MCF 10A (cell line): ENCODE results near the gene GPR135. TPM values are rescaled to one million over a fixed set of nuclear protein-coding genes. Genes with fewer than 3 reads are reported as not detected.

ENCODE experiments used
- BruUV-seq: library from RNA; stranded (reverse); fragments of 400-500 nt; replicated peaks from 2 replicates; lab custom pipeline; 2021; lab: Mats Ljungman, UMichigan
- CTCF ChIA-PET: fragments of 300-600 bp; sonication (Branson Sonifier 250); formaldehyde crosslinking; extraction: SDS; loops from one replicate; lab custom pipeline; 2021; ENCODE audit warnings: antibody characterized with exemption, inconsistent platforms; lab: Yijun Ruan, JAX
- POLR2A ChIA-PET: fragments of 300-600, 350-650 bp; sonication (Branson Sonifier 250); formaldehyde crosslinking; extraction: SDS; loops from one replicate; lab custom pipeline; 2020; ENCODE audit warnings: antibody characterized with exemption, inconsistent platforms; lab: Yijun Ruan, JAX
- DNase-seq: peaks from one replicate; pipeline ENCODE4 v3.0.0-alpha.2; 2018; ENCODE audit not compliant: unreplicated experiment
- H3K27ac Mint-ChIP-seq: one replicate; pipeline ENCODE4 v1.8.0; 2022; ENCODE audit warnings: mild to moderate bottlenecking, low read depth, mixed read lengths; ENCODE audit not compliant: unreplicated experiment
- H3K27me3 Mint-ChIP-seq: one replicate; pipeline ENCODE4 v1.8.0; 2022; ENCODE audit warnings: mixed read lengths; ENCODE audit not compliant: insufficient read depth, unreplicated experiment
- H3K36me3 Mint-ChIP-seq: one replicate; pipeline ENCODE4 v1.8.0; 2022; ENCODE audit warnings: mild to moderate bottlenecking, moderate library complexity, mixed read lengths; ENCODE audit not compliant: insufficient read depth, unreplicated experiment
- H3K4me1 Mint-ChIP-seq: one replicate; pipeline ENCODE4 v1.8.0; 2022; ENCODE audit warnings: mixed read lengths; ENCODE audit not compliant: insufficient read depth, unreplicated experiment
- H3K4me3 Mint-ChIP-seq: one replicate; pipeline ENCODE4 v1.8.0; 2022; ENCODE audit warnings: mild to moderate bottlenecking, moderate library complexity, mixed read lengths; ENCODE audit not compliant: unreplicated experiment
- H3K9me3 Mint-ChIP-seq: one replicate; pipeline ENCODE4 v1.8.0; 2022; ENCODE audit warnings: mixed read lengths; ENCODE audit not compliant: unreplicated experiment
- CTCF ChIP-seq: fragments of 200-600 bp; IDR thresholded peaks from one replicate; pipeline ENCODE4 v1.8.0; 2022; ENCODE audit warnings: antibody characterized with exemption, mild to moderate bottlenecking; ENCODE audit not compliant: unreplicated experiment
- intact Hi-C: fragments of 100-400 bp; cut with micrococcal nuclease; formaldehyde crosslinking; loops from 2 replicates; pipeline ENCODE4 v1.14.1; 2022
- total RNA-seq: library from RNA; stranded (reverse); gene quantifications from 2 replicates; pipeline ENCODE4 v1.2.3, GENCODE V29; 2022

The GPR135 gene
- total RNA-seq, 1 experiment from 2014 or later, result 7.6 TPM

- no peak overlapping the region for H3K27ac Mint-ChIP-seq
- H3K4me1 Mint-ChIP-seq, result no peaks in the 10 kb centered on the region
- intact Hi-C loops, result no loop called here
- H3K4me3 Mint-ChIP-seq, result no peak overlapping the region
- TF ChIP-seq CTCF, result no peak
- no peak for DNase-seq
- H3K36me3 Mint-ChIP-seq, result peaks cover 86% of the 10 kb centered on the region
- CTCF ChIA-PET, result interaction anchor here (0.7 to 2.4 kb wide), 4 partner anchors 10 to 333 kb away, joined by 4 to 13 read pairs (median 6); no protein-coding TSS in a partner anchor
- no peaks in the 10 kb centered on the region for H3K27me3 Mint-ChIP-seq
- no TSS peak for BruUV-seq
- POLR2A ChIA-PET, result interaction anchor here (0.5 to 1.0 kb wide), 4 partner anchors 11 to 510 kb away, joined by 3 read pairs; partner anchors contain the start of genes JKAMP and L3HYPDH
- peaks cover 7% of the 10 kb centered on the region for H3K9me3 Mint-ChIP-seq
Observed at GRCh38 chr14:59458486-59458885, 6.7 kb downstream of the GPR135 start.

- no peak overlapping the region for H3K4me3 Mint-ChIP-seq
- H3K27me3 Mint-ChIP-seq, result no peaks in the 10 kb centered on the region
- peaks cover 75% of the 10 kb centered on the region for H3K36me3 Mint-ChIP-seq
- DNase-seq, result no peak
- intact Hi-C loops, result no loop called here
- TF ChIP-seq CTCF, result no peak
- H3K4me1 Mint-ChIP-seq, result no peaks in the 10 kb centered on the region
- peaks cover 7% of the 10 kb centered on the region for H3K9me3 Mint-ChIP-seq
- ChIA-PET POLR2A (no interaction called here), CTCF (interaction anchor here (0.6 to 1.4 kb wide), 2 partner anchors 29 to 329 kb away, joined by 3 to 4 read pairs; partner anchors contain the start of genes JKAMP and L3HYPDH)
- BruUV-seq, result no TSS peak
- H3K27ac Mint-ChIP-seq, result no peak overlapping the region
Observed at GRCh38 chr14:59455411-59455810, 9.8 kb downstream of the GPR135 start.

GRCh38 chr14:59454139-59454538 is 11.0 kb downstream of the GPR135 start:
- CTCF ChIA-PET, result interaction anchor here (1.4 kb wide), 1 partner anchor 328 kb away, joined by 4 read pairs; no protein-coding TSS in a partner anchor
- POLR2A ChIA-PET, result no interaction called here
- Mint-ChIP-seq H3K4me1 (no peaks in the 10 kb centered on the region), H3K36me3 (peaks cover 64% of the 10 kb centered on the region), H3K4me3 (no peak overlapping the region), H3K27me3 (no peaks in the 10 kb centered on the region), H3K9me3 (peaks cover 7% of the 10 kb centered on the region), H3K27ac (no peak overlapping the region)
- no peak for TF ChIP-seq CTCF
- BruUV-seq, result no TSS peak
- peak; percentile 64 for DNase-seq
- intact Hi-C loops, result no loop called here

- BruUV-seq, result no TSS peak
- ChIA-PET POLR2A (no interaction called here), CTCF (interaction anchor here (0.6 to 1.3 kb wide), 2 partner anchors 325 to 1345 kb away, joined by 3 to 5 read pairs; no protein-coding TSS in a partner anchor)
- DNase-seq, result no peak
- intact Hi-C loops, result no loop called here
- no peak for TF ChIP-seq CTCF
- Mint-ChIP-seq H3K4me1 (no peaks in the 10 kb centered on the region), H3K9me3 (no peaks in the 10 kb centered on the region), H3K36me3 (peaks cover 44% of the 10 kb centered on the region), H3K27ac (no peak overlapping the region), H3K27me3 (no peaks in the 10 kb centered on the region), H3K4me3 (no peak overlapping the region)
Observed at GRCh38 chr14:59451849-59452248, 13.3 kb downstream of the GPR135 start.
